OCI-LY1 (cell line): ENCODE results near the gene VAV2.

Experiments used
- H2AFZ ChIP-seq: fragments of 200-600 bp; sonication (generic), shearing (Covaris generic); 2 replicates; pipeline ENCODE4 v1.6.0; 2014; ENCODE audit warnings: antibody characterized with exemption, mild to moderate bottlenecking, low read length
- H3F3A ChIP-seq: fragments of 200-600 bp; sonication (generic), shearing (Covaris generic); 2 replicates; pipeline ENCODE4 v1.6.0; 2014; ENCODE audit warnings: mild to moderate bottlenecking, antibody characterized with exemption, low read length, moderate library complexity; ENCODE audit not compliant: insufficient read depth
- H3K27ac ChIP-seq: fragments of 200-600 bp; sonication (generic); 2 replicates; pipeline ENCODE4 v1.5.1; 2014; ENCODE audit warnings: low read length, mixed run types, mild to moderate bottlenecking, low read depth; ENCODE audit not compliant: poor library complexity, severe bottlenecking
- H3K27me3 ChIP-seq: fragments of 200-600 bp; sonication (generic); 2 replicates; pipeline ENCODE4 v1.6.0; 2014; ENCODE audit warnings: antibody characterized with exemption, mild to moderate bottlenecking, low read length, moderate library complexity; ENCODE audit not compliant: insufficient read depth
- H3K36me3 ChIP-seq: fragments of 200-600 bp; sonication (generic); 2 replicates; pipeline ENCODE4 v1.6.1; 2014; ENCODE audit warnings: mild to moderate bottlenecking, antibody characterized with exemption, low read length, moderate library complexity, mixed read lengths; ENCODE audit not compliant: insufficient read depth
- H3K4me1 ChIP-seq: fragments of 200-600 bp; sonication (generic); 2 replicates; pipeline ENCODE4 v1.5.1; 2014; ENCODE audit warnings: mild to moderate bottlenecking, low read length, moderate library complexity; ENCODE audit not compliant: insufficient read depth, severe bottlenecking
- H3K4me2 ChIP-seq: fragments of 200-600 bp; sonication (generic), shearing (Covaris generic); 2 replicates; pipeline ENCODE4 v1.6.1; 2014; ENCODE audit warnings: low read length
- H3K4me3 ChIP-seq: fragments of 200-600 bp; sonication (generic); 2 replicates; pipeline ENCODE4 v1.5.1; 2014; ENCODE audit warnings: low read length, low read depth, mild to moderate bottlenecking, mixed read lengths; ENCODE audit not compliant: poor library complexity, severe bottlenecking
- H3K79me2 ChIP-seq: fragments of 200-600 bp; shearing (Covaris generic); 2 replicates; pipeline ENCODE4 v1.6.1; 2016; ENCODE audit warnings: mixed run types, low read length, mixed read lengths; ENCODE audit not compliant: insufficient read depth
- H3K9ac ChIP-seq: fragments of 200-600 bp; sonication (generic), shearing (Covaris generic); 2 replicates; pipeline ENCODE4 v1.6.1; 2014; ENCODE audit warnings: mild to moderate bottlenecking, low read length, mixed read lengths
- H3K9me2 ChIP-seq: fragments of 200-600 bp; sonication (generic), shearing (Covaris generic); 2 replicates; pipeline ENCODE4 v1.6.1; 2014; ENCODE audit warnings: low read depth, mild to moderate bottlenecking, low read length, mixed read lengths
- H3K9me3 ChIP-seq: fragments of 200-600 bp; shearing (Covaris generic); 2 replicates; pipeline ENCODE4 v1.6.1; 2014; ENCODE audit warnings: low read length, mixed read lengths
- H4K20me1 ChIP-seq: fragments of 200-600 bp; sonication (generic), shearing (Covaris generic); 2 replicates; pipeline ENCODE4 v1.6.0; 2016; ENCODE audit warnings: mild to moderate bottlenecking, low read length; ENCODE audit not compliant: insufficient read depth
- CTCF ChIP-seq: fragments of 200-600 bp; sonication (generic), shearing (Covaris generic); IDR thresholded peaks from 2 replicates; pipeline ENCODE4 v1.5.1; 2017; ENCODE audit warnings: mild to moderate bottlenecking, antibody characterized with exemption, low read length, moderate library complexity, mixed read lengths
- EZH2 ChIP-seq: fragments of 200-600 bp; sonication (generic), shearing (Covaris generic); IDR thresholded peaks from 2 replicates; pipeline ENCODE4 v1.8.0; 2017; ENCODE audit warnings: borderline replicate concordance, mixed run types, mild to moderate bottlenecking, antibody characterized with exemption, low read length, moderate library complexity, mixed read lengths

VAV2 gene

DNA sequence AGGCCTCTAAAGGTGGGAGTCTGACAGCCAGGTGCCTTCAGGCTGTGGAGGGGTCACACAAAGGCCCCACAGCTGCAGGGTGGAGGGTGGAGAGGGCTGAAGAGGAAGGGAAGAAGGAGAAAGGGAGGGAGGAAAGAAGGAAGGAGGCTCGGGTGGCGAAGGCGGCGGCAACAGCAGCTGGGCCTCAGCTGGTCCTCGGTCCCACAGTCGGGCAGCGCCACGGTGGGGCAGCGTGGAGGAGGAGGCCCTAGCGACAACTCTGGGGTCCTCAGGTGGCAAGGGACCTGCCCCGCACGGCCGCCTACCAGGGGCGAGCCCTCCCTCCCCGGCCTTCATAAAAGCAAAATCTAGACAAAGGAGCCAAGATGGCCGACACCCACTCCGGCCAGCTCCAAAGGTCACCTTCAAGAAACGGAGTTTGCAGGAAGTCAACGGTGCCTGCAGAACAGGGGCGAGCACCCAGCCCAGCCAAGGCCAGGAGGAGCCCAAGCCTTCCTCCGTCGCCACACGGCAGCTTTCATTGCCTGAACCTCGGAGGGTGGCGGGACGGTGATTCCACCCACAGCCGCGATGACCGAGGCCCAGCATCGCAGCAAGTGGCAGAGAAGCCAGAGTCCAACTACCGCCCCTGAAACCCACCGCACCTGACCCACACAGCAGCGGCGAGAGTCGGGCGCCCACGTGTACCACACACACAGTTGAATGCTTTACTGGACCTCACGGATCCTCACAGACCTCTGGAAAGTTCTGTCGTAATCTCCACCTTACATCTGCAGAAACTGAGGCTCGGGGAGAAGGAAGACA, 98.7 kb downstream of the VAV2 start:
- H3K27me3 ChIP-seq, result no peaks in the 10 kb centered on the region
- H3K4me1 ChIP-seq, result no peaks in the 10 kb centered on the region
- no peaks in the 10 kb centered on the region for H3K79me2 ChIP-seq
- H3K9ac ChIP-seq, result no peak overlapping the region
- H3F3A ChIP-seq, result no peaks in the 10 kb centered on the region
- no peaks in the 10 kb centered on the region for H3K9me2 ChIP-seq
- no peaks in the 10 kb centered on the region for H4K20me1 ChIP-seq
- H3K36me3 ChIP-seq, result no peaks in the 10 kb centered on the region
- no peak overlapping the region for H3K27ac ChIP-seq
- H2AFZ ChIP-seq, result no peak overlapping the region
- H3K4me2 ChIP-seq, result no peak overlapping the region
- TF ChIP-seq CTCF, result no peak
- no peak for TF ChIP-seq EZH2
- no peaks in the 10 kb centered on the region for H3K9me3 ChIP-seq
- no peak overlapping the region for H3K4me3 ChIP-seq

- H3F3A ChIP-seq, result no peaks in the 10 kb centered on the region
- no peak overlapping the region for H3K4me3 ChIP-seq
- no peak for TF ChIP-seq EZH2
- TF ChIP-seq CTCF, result no peak
- H3K9me3 ChIP-seq, result no peaks in the 10 kb centered on the region
- H2AFZ ChIP-seq, result no peak overlapping the region
- no peak overlapping the region for H3K9ac ChIP-seq
- no peaks in the 10 kb centered on the region for H4K20me1 ChIP-seq
- no peaks in the 10 kb centered on the region for H3K36me3 ChIP-seq
- no peaks in the 10 kb centered on the region for H3K4me1 ChIP-seq
- H3K27ac ChIP-seq, result no peak overlapping the region
- H3K9me2 ChIP-seq, result no peaks in the 10 kb centered on the region
- H3K27me3 ChIP-seq, result no peaks in the 10 kb centered on the region
- no peaks in the 10 kb centered on the region for H3K79me2 ChIP-seq
- no peak overlapping the region for H3K4me2 ChIP-seq
These were observed 99.8 kb downstream of the VAV2 start for GRCh38 chr9:133892193-133892920.

GRCh38 chr9:133891741-133892140, 100.4 kb downstream of the VAV2 start:
- Histone ChIP-seq H3K27ac (no peak overlapping the region), H3K4me1 (no peaks in the 10 kb centered on the region), H2AFZ (no peak overlapping the region)

More at GRCh38 chr9:133891741-133892140, 100.4 kb downstream of the VAV2 start:
- H3K79me2 ChIP-seq, result no peaks in the 10 kb centered on the region
- no peaks in the 10 kb centered on the region for H3K9me3 ChIP-seq
- no peaks in the 10 kb centered on the region for H3K27me3 ChIP-seq
- H3K4me2 ChIP-seq, result no peak overlapping the region
- no peak overlapping the region for H3K4me3 ChIP-seq
- TF ChIP-seq CTCF, result no peak
- TF ChIP-seq EZH2, result no peak
- H3K36me3 ChIP-seq, result no peaks in the 10 kb centered on the region
- H4K20me1 ChIP-seq, result no peaks in the 10 kb centered on the region
- H3K9ac ChIP-seq, result no peak overlapping the region
- H3F3A ChIP-seq, result no peaks in the 10 kb centered on the region
- no peaks in the 10 kb centered on the region for H3K9me2 ChIP-seq
